HG03159 (cell line): ENCODE data around the gene TMEM120A.

ENCODE experiments used
- ATAC-seq: cut with Tn5 transposase; IDR thresholded peaks from one replicate; pipeline ENCODE4 v1.9.1; 2021; ENCODE audit warnings: mild to moderate bottlenecking, moderate library complexity; ENCODE audit not compliant: unreplicated experiment

TMEM120A gene

GRCh38 chr7:75981453-75982305, 12.7 kb downstream of the TMEM120A start:
- no peak for ATAC-seq

GRCh38 chr7:75981203-75981452, 13.3 kb downstream of the TMEM120A start:
- no peak for ATAC-seq

GRCh38 chr7:75980430-75981202, 13.8 kb downstream of the TMEM120A start:
- ATAC-seq, result no peak

- no peak for ATAC-seq
Measured at GRCh38 chr7:75979759-75980429, 14.5 kb downstream of the TMEM120A start.

- ATAC-seq, result no peak
Measured at GRCh38 chr7:75977743-75978142, 16.7 kb downstream of the TMEM120A start.

GRCh38 chr7:75971961-75972763, 22.2 kb downstream of the TMEM120A start:
- ATAC-seq, result no peak

- no peak for ATAC-seq
Measured at GRCh38 chr7:75971309-75971960, 23.0 kb downstream of the TMEM120A start.

GRCh38 chr7:75969704-75970498, 24.5 kb downstream of the TMEM120A start:
- ATAC-seq, result no peak

- no peak for ATAC-seq
Measured at GRCh38 chr7:75969182-75969581, 25.2 kb downstream of the TMEM120A start.

- ATAC-seq, result no peak
Measured at GRCh38 chr7:75968561-75969001, 25.8 kb downstream of the TMEM120A start.

- no peak for ATAC-seq
Measured at GRCh38 chr7:75968012-75968411, 26.4 kb downstream of the TMEM120A start.

GRCh38 chr7:75967487-75967997, 26.9 kb downstream of the TMEM120A start:
- no peak for ATAC-seq

- no peak for ATAC-seq
Measured at GRCh38 chr7:75967055-75967454, 27.3 kb downstream of the TMEM120A start.

GRCh38 chr7:75966190-75966961, 28.0 kb downstream of the TMEM120A start:
- no peak for ATAC-seq

- ATAC-seq, result no peak
Measured at GRCh38 chr7:75965617-75966016, 28.8 kb downstream of the TMEM120A start.

- ATAC-seq, result no peak
Measured at GRCh38 chr7:75963381-75963995, 30.9 kb downstream of the TMEM120A start.

GRCh38 chr7:75962607-75963380, 31.6 kb downstream of the TMEM120A start:
- no peak for ATAC-seq
